K562 (cell line): ENCODE results near the gene CCDC106.

Experiments
- CHD4 ChIP-seq: fragments of 200-600 bp; sonication (generic); IDR thresholded peaks from 3 replicates; pipeline ENCODE4 v1.6.1; 2012; ENCODE audit warnings: low read depth, mild to moderate bottlenecking, mixed read lengths, low read length, inconsistent platforms; ENCODE audit not compliant: insufficient read depth, insufficient replicate concordance, poor library complexity, severe bottlenecking
- EZH2 ChIP-seq: IDR thresholded peaks from 2 replicates; pipeline ENCODE4 v1.6.1; 2012; ENCODE audit warnings: low read depth, mild to moderate bottlenecking, inconsistent platforms, low read length, borderline replicate concordance
- GABPB1 ChIP-seq: sonication (generic); formaldehyde crosslinking; IDR thresholded peaks from 2 replicates; pipeline ENCODE4 v1.8.0; 2022; ENCODE audit warnings: mild to moderate bottlenecking, missing genetic modification reagents
- KDM4B ChIP-seq, 2 experiments: fragments of 450-650 bp in 1 of 2; sonication (generic) in 1 of 2; IDR thresholded peaks; 2 replicates each; pipeline ENCODE4 v1.6.1; 2016 to 2017; ENCODE audit warnings: borderline replicate concordance in 2 of 2, antibody characterized with exemption in 1 of 2, low read depth in 1 of 2, mild to moderate bottlenecking in 1 of 2
- MAZ ChIP-seq, 2 experiments: fragments of 450-650 bp in 1 of 2; sonication (generic) in 1 of 2; formaldehyde crosslinking; IDR thresholded peaks in 1 of 2; conservative IDR thresholded peaks in 1 of 2; 2 replicates each; pipeline versions ENCODE4 v1.4.0 to v1.5.0; 2020; ENCODE audit warnings: mild to moderate bottlenecking in 1 of 2, missing genetic modification reagents in 1 of 2
- MCM5 ChIP-seq: fragments of 450-650 bp; IDR thresholded peaks from 2 replicates; pipeline ENCODE4 v1.6.1; 2016; ENCODE audit warnings: low read depth
- NFRKB ChIP-seq: fragments of 450-650 bp; IDR thresholded peaks from 2 replicates; pipeline ENCODE4 v1.6.1; 2016; ENCODE audit warnings: low read depth
- POLR2A ChIP-seq: fragments of 450-650 bp; conservative IDR thresholded peaks from 2 replicates; pipeline ENCODE4 v1.6.1; 2016
- ZNF3 ChIP-seq: fragments of 250-450 bp; sonication (Bioruptor Pico); IDR thresholded peaks from 2 replicates; pipeline ENCODE4 v1.5.0; 2021; ENCODE audit warnings: mild to moderate bottlenecking, moderate library complexity
- TF ChIP-seq, protein P1 (sequence below): sonication (generic); formaldehyde crosslinking; IDR thresholded peaks from 2 replicates; pipeline ENCODE4 v1.8.0; 2023; ENCODE audit warnings: missing genetic modification reagents, mild to moderate bottlenecking, borderline replicate concordance
- TF ChIP-seq, protein P2 (sequence below), 3 experiments: IDR thresholded peaks in 2 of 3; conservative IDR thresholded peaks in 1 of 3; 2 replicates each; pipeline ENCODE4 v1.5.1; 2011 to 2012; ENCODE audit warnings: low read length in 3 of 3, mild to moderate bottlenecking in 3 of 3, control low read depth in 2 of 3, improper control_type of control experiment in 1 of 3, inconsistent platforms in 1 of 3, low read depth in 1 of 3, mixed read lengths in 1 of 3, moderate library complexity in 1 of 3; ENCODE audit not compliant: insufficient read depth in 2 of 3
- TF ChIP-seq, protein P3 (sequence below): fragments of 200-800 bp; sonication (Bioruptor generic); IDR thresholded peaks from 2 replicates; pipeline ENCODE4 v1.6.1; 2017; ENCODE audit warnings: missing genetic modification characterization, missing compliant biosample characterization
- TF ChIP-seq, protein P4 (sequence below): sonication (generic); formaldehyde crosslinking; IDR thresholded peaks from 2 replicates; pipeline ENCODE4 v1.5.0; 2020; ENCODE audit warnings: missing genetic modification reagents
- TF ChIP-seq, protein P5 (sequence below), 2 experiments: fragments of 450-650 bp; IDR thresholded peaks; 2 replicates each; pipeline ENCODE4 v1.6.1; 2018; ENCODE audit warnings: mild to moderate bottlenecking in 2 of 2, low read depth in 1 of 2; ENCODE audit not compliant: partially characterized antibody in 2 of 2

DNA sequence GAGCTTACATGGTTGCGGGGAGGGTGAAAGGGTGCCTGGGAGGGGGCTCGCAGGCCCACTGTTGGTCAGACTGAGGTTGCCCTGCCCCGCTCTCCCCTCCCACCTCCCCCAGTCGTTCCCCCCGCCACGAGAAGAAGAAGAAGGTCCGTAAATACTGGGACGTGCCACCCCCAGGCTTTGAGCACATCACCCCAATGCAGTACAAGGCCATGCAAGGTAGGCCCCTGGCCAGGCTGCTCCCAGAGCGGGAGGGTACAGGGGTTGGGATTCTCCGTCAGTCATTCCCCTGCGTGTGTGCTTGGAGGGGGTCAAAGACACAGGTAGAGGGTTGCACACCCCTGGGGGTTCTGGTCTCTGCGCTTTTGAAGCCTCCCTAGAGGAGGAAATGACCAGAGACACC is 12.4 kb downstream of the CCDC106 start:
- TF ChIP-seq GABPB1 (CRISPR knock-in tag) = no peak
- TF ChIP-seq NFRKB = no peak
- no peak for TF ChIP-seq POLR2A
- TF ChIP-seq, protein P1, sequence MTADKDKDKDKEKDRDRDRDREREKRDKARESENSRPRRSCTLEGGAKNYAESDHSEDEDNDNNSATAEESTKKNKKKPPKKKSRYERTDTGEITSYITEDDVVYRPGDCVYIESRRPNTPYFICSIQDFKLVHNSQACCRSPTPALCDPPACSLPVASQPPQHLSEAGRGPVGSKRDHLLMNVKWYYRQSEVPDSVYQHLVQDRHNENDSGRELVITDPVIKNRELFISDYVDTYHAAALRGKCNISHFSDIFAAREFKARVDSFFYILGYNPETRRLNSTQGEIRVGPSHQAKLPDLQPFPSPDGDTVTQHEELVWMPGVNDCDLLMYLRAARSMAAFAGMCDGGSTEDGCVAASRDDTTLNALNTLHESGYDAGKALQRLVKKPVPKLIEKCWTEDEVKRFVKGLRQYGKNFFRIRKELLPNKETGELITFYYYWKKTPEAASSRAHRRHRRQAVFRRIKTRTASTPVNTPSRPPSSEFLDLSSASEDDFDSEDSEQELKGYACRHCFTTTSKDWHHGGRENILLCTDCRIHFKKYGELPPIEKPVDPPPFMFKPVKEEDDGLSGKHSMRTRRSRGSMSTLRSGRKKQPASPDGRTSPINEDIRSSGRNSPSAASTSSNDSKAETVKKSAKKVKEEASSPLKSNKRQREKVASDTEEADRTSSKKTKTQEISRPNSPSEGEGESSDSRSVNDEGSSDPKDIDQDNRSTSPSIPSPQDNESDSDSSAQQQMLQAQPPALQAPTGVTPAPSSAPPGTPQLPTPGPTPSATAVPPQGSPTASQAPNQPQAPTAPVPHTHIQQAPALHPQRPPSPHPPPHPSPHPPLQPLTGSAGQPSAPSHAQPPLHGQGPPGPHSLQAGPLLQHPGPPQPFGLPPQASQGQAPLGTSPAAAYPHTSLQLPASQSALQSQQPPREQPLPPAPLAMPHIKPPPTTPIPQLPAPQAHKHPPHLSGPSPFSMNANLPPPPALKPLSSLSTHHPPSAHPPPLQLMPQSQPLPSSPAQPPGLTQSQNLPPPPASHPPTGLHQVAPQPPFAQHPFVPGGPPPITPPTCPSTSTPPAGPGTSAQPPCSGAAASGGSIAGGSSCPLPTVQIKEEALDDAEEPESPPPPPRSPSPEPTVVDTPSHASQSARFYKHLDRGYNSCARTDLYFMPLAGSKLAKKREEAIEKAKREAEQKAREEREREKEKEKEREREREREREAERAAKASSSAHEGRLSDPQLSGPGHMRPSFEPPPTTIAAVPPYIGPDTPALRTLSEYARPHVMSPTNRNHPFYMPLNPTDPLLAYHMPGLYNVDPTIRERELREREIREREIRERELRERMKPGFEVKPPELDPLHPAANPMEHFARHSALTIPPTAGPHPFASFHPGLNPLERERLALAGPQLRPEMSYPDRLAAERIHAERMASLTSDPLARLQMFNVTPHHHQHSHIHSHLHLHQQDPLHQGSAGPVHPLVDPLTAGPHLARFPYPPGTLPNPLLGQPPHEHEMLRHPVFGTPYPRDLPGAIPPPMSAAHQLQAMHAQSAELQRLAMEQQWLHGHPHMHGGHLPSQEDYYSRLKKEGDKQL = no peak
- TF ChIP-seq MAZ (CRISPR knock-in tag; conservative IDR thresholded peaks at IDR 0.05 in 1 of 2, IDR thresholded peaks at IDR 0.05 in 1 of 2) = no peak
- TF ChIP-seq KDM4B (IDR thresholded peaks at IDR 0.05; ENCODE audit: borderline replicate concordance in 2 of 2, low read depth in 1 of 2) = no peak
- no peak for TF ChIP-seq ZNF3 (CRISPR knock-in tag)
- TF ChIP-seq CHD4 = no peak
- TF ChIP-seq EZH2 = no peak
- no peak for TF ChIP-seq MCM5
- TF ChIP-seq, protein P2, sequence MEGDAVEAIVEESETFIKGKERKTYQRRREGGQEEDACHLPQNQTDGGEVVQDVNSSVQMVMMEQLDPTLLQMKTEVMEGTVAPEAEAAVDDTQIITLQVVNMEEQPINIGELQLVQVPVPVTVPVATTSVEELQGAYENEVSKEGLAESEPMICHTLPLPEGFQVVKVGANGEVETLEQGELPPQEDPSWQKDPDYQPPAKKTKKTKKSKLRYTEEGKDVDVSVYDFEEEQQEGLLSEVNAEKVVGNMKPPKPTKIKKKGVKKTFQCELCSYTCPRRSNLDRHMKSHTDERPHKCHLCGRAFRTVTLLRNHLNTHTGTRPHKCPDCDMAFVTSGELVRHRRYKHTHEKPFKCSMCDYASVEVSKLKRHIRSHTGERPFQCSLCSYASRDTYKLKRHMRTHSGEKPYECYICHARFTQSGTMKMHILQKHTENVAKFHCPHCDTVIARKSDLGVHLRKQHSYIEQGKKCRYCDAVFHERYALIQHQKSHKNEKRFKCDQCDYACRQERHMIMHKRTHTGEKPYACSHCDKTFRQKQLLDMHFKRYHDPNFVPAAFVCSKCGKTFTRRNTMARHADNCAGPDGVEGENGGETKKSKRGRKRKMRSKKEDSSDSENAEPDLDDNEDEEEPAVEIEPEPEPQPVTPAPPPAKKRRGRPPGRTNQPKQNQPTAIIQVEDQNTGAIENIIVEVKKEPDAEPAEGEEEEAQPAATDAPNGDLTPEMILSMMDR (IDR thresholded peaks at IDR 0.05 in 2 of 3, conservative IDR thresholded peaks at IDR 0.05 in 1 of 3; ENCODE audit: insufficient read depth in 2 of 3, low read depth in 1 of 3, low read length in 3 of 3) = no peak
- TF ChIP-seq, protein P3, sequence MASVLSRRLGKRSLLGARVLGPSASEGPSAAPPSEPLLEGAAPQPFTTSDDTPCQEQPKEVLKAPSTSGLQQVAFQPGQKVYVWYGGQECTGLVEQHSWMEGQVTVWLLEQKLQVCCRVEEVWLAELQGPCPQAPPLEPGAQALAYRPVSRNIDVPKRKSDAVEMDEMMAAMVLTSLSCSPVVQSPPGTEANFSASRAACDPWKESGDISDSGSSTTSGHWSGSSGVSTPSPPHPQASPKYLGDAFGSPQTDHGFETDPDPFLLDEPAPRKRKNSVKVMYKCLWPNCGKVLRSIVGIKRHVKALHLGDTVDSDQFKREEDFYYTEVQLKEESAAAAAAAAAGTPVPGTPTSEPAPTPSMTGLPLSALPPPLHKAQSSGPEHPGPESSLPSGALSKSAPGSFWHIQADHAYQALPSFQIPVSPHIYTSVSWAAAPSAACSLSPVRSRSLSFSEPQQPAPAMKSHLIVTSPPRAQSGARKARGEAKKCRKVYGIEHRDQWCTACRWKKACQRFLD (CRISPR knock-in tag) = no peak
- TF ChIP-seq, protein P4, sequence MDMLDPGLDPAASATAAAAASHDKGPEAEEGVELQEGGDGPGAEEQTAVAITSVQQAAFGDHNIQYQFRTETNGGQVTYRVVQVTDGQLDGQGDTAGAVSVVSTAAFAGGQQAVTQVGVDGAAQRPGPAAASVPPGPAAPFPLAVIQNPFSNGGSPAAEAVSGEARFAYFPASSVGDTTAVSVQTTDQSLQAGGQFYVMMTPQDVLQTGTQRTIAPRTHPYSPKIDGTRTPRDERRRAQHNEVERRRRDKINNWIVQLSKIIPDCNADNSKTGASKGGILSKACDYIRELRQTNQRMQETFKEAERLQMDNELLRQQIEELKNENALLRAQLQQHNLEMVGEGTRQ (CRISPR knock-in tag) = no peak
- TF ChIP-seq, protein P5, sequence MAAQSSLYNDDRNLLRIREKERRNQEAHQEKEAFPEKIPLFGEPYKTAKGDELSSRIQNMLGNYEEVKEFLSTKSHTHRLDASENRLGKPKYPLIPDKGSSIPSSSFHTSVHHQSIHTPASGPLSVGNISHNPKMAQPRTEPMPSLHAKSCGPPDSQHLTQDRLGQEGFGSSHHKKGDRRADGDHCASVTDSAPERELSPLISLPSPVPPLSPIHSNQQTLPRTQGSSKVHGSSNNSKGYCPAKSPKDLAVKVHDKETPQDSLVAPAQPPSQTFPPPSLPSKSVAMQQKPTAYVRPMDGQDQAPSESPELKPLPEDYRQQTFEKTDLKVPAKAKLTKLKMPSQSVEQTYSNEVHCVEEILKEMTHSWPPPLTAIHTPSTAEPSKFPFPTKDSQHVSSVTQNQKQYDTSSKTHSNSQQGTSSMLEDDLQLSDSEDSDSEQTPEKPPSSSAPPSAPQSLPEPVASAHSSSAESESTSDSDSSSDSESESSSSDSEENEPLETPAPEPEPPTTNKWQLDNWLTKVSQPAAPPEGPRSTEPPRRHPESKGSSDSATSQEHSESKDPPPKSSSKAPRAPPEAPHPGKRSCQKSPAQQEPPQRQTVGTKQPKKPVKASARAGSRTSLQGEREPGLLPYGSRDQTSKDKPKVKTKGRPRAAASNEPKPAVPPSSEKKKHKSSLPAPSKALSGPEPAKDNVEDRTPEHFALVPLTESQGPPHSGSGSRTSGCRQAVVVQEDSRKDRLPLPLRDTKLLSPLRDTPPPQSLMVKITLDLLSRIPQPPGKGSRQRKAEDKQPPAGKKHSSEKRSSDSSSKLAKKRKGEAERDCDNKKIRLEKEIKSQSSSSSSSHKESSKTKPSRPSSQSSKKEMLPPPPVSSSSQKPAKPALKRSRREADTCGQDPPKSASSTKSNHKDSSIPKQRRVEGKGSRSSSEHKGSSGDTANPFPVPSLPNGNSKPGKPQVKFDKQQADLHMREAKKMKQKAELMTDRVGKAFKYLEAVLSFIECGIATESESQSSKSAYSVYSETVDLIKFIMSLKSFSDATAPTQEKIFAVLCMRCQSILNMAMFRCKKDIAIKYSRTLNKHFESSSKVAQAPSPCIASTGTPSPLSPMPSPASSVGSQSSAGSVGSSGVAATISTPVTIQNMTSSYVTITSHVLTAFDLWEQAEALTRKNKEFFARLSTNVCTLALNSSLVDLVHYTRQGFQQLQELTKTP (IDR thresholded peaks at IDR 0.05; ENCODE audit: low read depth in 1 of 2, partially characterized antibody in 2 of 2) = no peak
